Endodermal cell (in vitro differentiated cells): Measurements from ENCODE around the gene CNOT3. TPM values are rescaled to one million over a fixed set of nuclear protein-coding genes. Genes with fewer than 3 reads are reported as not detected.

Experiments
- DNase-seq: peaks from one replicate; pipeline ENCODE4 v3.0.0-alpha.2; 2017
- H3K27ac ChIP-seq: 2 replicates; pipeline ENCODE4 v1.5.1; 2013; ENCODE audit warnings: mild to moderate bottlenecking, low read depth, low read length, moderate library complexity
- H3K27me3 ChIP-seq: 2 replicates; pipeline ENCODE4 v1.6.1; 2013; ENCODE audit warnings: mild to moderate bottlenecking, low read length, moderate library complexity; ENCODE audit not compliant: insufficient read depth, control insufficient read depth, poor library complexity, severe bottlenecking
- H3K36me3 ChIP-seq: 2 replicates; pipeline ENCODE4 v1.7.0; 2013; ENCODE audit warnings: mild to moderate bottlenecking, low read length, moderate library complexity; ENCODE audit not compliant: control insufficient read depth, insufficient read depth
- H3K4me1 ChIP-seq: one replicate; pipeline ENCODE4 v1.7.0; 2013; ENCODE audit warnings: low read length; ENCODE audit not compliant: control insufficient read depth, insufficient read depth
- H3K4me3 ChIP-seq: 2 replicates; pipeline ENCODE4 v1.5.1; 2013; ENCODE audit warnings: mild to moderate bottlenecking, low read length, moderate library complexity
- H3K9ac ChIP-seq: 2 replicates; pipeline ENCODE4 v1.6.1; 2013; ENCODE audit warnings: mild to moderate bottlenecking, low read length, moderate library complexity; ENCODE audit not compliant: poor library complexity, severe bottlenecking; ENCODE audit errors: extremely low read depth
- H3K9me3 ChIP-seq: 2 replicates; pipeline ENCODE4 v1.6.1; 2013; ENCODE audit warnings: mild to moderate bottlenecking, low read length, moderate library complexity; ENCODE audit not compliant: control insufficient read depth
- H3K27ac Mint-ChIP-seq: 2 replicates; pipeline ENCODE4 v1.8.0; 2020; ENCODE audit warnings: mixed read lengths
- H3K27me3 Mint-ChIP-seq: 2 replicates; pipeline ENCODE4 v1.8.0; 2021; ENCODE audit warnings: mild to moderate bottlenecking, mixed read lengths; ENCODE audit not compliant: insufficient read depth
- H3K36me3 Mint-ChIP-seq: 2 replicates; pipeline ENCODE4 v1.8.0; 2020; ENCODE audit warnings: low read depth, mixed read lengths
- H3K4me1 Mint-ChIP-seq: 2 replicates; pipeline ENCODE4 v1.8.0; 2020; ENCODE audit warnings: mixed read lengths
- H3K4me3 Mint-ChIP-seq: 2 replicates; pipeline ENCODE4 v1.8.0; 2020; ENCODE audit warnings: mild to moderate bottlenecking, moderate library complexity, mixed read lengths
- H3K9me3 Mint-ChIP-seq: 2 replicates; pipeline ENCODE4 v1.8.0; 2020; ENCODE audit warnings: mild to moderate bottlenecking, mixed read lengths
- WGBS, 2 experiments: methylation state at CpG; one replicate each; pipeline versions ENCODE4 v1.1.5 to v1.1.7; 2013; ENCODE audit warnings: missing lambda C conversion rate in 2 of 2, mixed read lengths in 1 of 2; ENCODE audit not compliant: insufficient coverage in 1 of 2, insufficient read length in 1 of 2; 5-methylcytosine and 5-hydroxymethylcytosine counted together
- total RNA-seq, 2 donors: library from RNA; stranded (reverse); fragmentation: NEBNext Ultra II Directional in 1 of 2; extraction: Animal tissue kit (Norgen Biotek cat#: 25700) in 1 of 2; gene quantifications; 2 replicates in 1 of 2; 3 replicates in 1 of 2; pipeline ENCODE4 v1.2.1, GENCODE V29; 2021
- TF ChIP-seq, protein P1 (sequence below): fragments of 200-600 bp; sonication (generic); conservative IDR thresholded peaks from 2 replicates; pipeline ENCODE4 v1.5.0; 2021; ENCODE audit warnings: antibody characterized with exemption, mild to moderate bottlenecking

CNOT3 gene
- total RNA-seq, 2 donors from 2014 or later, result 78.9 to 82.7 TPM

DNA sequence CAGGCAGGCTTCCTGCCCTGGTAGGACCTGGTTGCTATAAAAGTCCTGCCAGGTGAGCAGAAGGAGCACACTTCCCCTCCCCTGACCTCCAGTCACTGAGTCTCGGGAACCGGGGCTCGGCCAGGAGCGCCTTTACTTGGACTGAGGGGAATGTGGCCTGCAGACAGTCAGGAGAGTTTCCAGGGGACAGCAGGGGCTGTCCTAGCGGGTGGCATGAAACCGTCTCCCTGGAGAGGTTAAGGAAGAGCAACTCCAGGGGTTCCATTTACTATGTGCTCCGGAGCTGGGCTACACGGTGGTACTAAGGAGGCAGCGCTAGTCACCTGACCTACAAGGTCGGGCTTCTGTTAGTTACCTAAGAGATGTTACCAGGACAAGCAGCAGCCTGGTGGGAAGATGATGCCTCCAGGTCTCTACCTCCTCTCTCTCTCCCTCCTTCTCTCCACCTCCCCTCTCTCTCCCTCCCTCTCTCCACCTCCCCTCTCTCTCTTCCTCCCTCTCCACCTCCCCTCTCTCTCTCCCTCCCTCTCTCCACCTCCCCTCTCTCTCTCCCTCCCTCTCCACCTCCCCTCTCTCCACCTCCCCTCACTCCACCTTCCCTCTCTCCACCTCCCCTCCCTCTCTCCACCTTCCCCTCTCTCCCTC lies 4.1 kb upstream of the CNOT3 start:
- no peak overlapping the region for H3K27ac Mint-ChIP-seq

DNA sequence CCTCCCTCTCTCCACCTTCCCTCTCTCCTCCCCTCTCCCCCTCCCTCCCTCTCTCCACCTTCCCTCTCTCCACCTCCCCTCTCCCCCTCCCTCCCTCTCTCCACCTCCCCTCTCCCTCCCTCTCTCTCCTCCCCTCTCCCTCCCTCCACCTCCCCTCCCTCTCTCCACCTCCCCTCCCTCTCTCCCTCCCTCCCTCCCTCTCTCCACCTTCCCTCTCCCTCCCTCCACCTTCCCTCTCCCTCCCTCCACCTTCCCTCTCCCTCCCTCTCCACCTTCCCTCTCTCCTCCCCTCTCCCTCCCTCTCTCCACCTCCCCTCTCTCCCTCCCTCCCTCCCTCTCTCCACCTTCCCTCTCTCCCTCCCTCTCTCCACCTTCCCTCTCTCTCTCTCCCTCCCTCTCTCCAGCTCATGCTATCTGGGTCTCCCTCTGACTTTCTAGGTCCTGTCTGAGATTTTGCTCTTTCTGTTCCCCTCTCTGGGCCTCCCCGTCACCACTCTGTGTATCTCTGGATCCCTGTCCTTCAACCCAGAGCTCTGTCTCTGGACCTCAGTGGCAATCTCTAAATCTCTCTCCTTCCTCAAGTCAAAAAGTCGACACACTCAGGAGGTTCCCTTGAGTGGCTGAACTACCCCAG lies 3.5 kb upstream of the CNOT3 start:
- Mint-ChIP-seq H3K27me3 (no peaks in the 10 kb centered on the region), H3K4me3 (no peak overlapping the region), H3K27ac (no peak overlapping the region), H3K4me1 (peaks cover 11% of the 10 kb centered on the region), H3K9me3 (peaks cover 8% of the 10 kb centered on the region), H3K36me3 (peaks cover 27% of the 10 kb centered on the region)
- Histone ChIP-seq H3K4me1 (peaks cover under 1% of the 10 kb centered on the region), H3K27ac (no peak overlapping the region), H3K27me3 (no peaks in the 10 kb centered on the region), H3K36me3 (peaks cover 18% of the 10 kb centered on the region), H3K4me3 (no peak overlapping the region), H3K9me3 (peaks cover 5% of the 10 kb centered on the region), H3K9ac (no peak overlapping the region)
- WGBS, 2 experiments, result 64 to 66% methylated on average over 2 of the region's 2 CpGs
- TF ChIP-seq, protein P1, sequence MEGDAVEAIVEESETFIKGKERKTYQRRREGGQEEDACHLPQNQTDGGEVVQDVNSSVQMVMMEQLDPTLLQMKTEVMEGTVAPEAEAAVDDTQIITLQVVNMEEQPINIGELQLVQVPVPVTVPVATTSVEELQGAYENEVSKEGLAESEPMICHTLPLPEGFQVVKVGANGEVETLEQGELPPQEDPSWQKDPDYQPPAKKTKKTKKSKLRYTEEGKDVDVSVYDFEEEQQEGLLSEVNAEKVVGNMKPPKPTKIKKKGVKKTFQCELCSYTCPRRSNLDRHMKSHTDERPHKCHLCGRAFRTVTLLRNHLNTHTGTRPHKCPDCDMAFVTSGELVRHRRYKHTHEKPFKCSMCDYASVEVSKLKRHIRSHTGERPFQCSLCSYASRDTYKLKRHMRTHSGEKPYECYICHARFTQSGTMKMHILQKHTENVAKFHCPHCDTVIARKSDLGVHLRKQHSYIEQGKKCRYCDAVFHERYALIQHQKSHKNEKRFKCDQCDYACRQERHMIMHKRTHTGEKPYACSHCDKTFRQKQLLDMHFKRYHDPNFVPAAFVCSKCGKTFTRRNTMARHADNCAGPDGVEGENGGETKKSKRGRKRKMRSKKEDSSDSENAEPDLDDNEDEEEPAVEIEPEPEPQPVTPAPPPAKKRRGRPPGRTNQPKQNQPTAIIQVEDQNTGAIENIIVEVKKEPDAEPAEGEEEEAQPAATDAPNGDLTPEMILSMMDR, result no peak
- DNase-seq, result no peak

More for the DNA sequence above, 4.1 kb upstream of the CNOT3 start:
- peak; percentile 90 for DNase-seq
- Histone ChIP-seq H3K36me3 (peaks cover 23% of the 10 kb centered on the region), H3K4me3 (no peak overlapping the region), H3K9ac (no peak overlapping the region), H3K4me1 (no peaks in the 10 kb centered on the region), H3K27me3 (no peaks in the 10 kb centered on the region), H3K9me3 (peaks cover 5% of the 10 kb centered on the region), H3K27ac (no peak overlapping the region)
- Mint-ChIP-seq H3K36me3 (peaks cover 28% of the 10 kb centered on the region), H3K9me3 (peaks cover 8% of the 10 kb centered on the region), H3K4me1 (peaks cover 7% of the 10 kb centered on the region), H3K4me3 (no peak overlapping the region), H3K27me3 (no peaks in the 10 kb centered on the region)
- TF ChIP-seq, protein P1, result no peak
- WGBS, 2 experiments, result 90 to 95% methylated on average over 9 to 10 of the region's 10 CpGs

DNA sequence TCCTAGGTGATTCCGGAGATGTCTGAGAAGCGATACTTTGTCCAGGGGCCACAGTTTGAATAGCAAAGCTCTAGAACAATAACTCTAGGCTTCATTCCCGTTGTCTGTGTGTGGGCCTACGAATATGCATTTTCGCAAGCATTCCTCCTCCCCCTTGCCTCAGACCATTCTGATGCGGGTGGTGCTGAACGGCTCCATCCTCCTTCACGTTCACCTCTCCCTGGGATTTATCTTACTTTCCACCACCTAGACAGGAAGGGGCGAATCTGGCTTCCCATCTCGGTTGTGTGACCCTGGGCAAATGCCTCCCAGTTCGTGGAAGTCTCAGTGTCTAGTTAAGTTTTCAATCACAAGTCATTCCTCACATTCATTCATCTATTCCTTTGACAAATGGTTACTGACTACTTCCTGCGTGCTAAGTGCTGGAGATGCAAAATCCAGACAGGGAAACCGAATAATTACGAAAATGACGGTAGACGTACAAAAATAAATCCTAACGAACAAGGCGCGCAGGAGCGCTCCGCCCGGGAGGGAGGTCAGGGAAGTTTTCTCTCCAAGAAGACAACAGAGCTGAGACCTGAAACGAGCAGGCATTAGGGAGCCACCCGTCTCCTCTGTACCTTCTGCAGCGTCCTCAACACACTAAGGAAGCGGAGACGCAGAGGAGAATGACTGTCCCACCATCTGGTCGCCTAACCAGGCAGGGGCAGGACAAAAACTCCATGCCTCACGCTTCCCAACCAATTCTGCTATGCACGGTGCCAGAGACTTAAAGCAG lies 1.3 kb upstream of the CNOT3 start:
- H3K4me1 Mint-ChIP-seq, result peaks cover 29% of the 10 kb centered on the region
- TF ChIP-seq, protein P1, result no peak

More for the DNA sequence above, 1.3 kb upstream of the CNOT3 start:
- Histone ChIP-seq H3K4me3 (peak overlapping the region; percentile 89), H3K9me3 (peaks cover 5% of the 10 kb centered on the region), H3K27me3 (no peaks in the 10 kb centered on the region), H3K4me1 (peaks cover 11% of the 10 kb centered on the region), H3K9ac (peak overlapping the region; percentile 48), H3K36me3 (peaks cover 30% of the 10 kb centered on the region), H3K27ac (peak overlapping the region; percentile 5)
- 3 to 4% methylated on average over 22 to 30 of the region's 30 CpGs for WGBS, 2 experiments
- Mint-ChIP-seq H3K27ac (peak overlapping the region; percentile 94), H3K36me3 (peaks cover 26% of the 10 kb centered on the region), H3K27me3 (no peaks in the 10 kb centered on the region), H3K4me3 (peak overlapping the region; percentile 86), H3K9me3 (peaks cover 8% of the 10 kb centered on the region)
- DNase-seq, result peak; percentile 56
